Upper lobe of right lung (tissue), 1 donor: Measurements from ENCODE around the gene C2orf49. TPM values are rescaled to one million over a fixed set of nuclear protein-coding genes. Genes with fewer than 3 reads are reported as not detected.

Experiments used
- ATAC-seq: fragments of 200-7000 bp; cut with Tn5 transposase; one replicate; pipeline ENCODE4 v1.9.1; 2020; ENCODE audit warnings: mild to moderate bottlenecking, moderate library complexity
- DNase-seq: peaks from one replicate; pipeline ENCODE4 v3.0.0-alpha.2; 2020
- H3K27ac ChIP-seq: fragments of 200-600 bp; one replicate; pipeline ENCODE4 v1.8.0; 2022
- H3K27me3 ChIP-seq: fragments of 200-600 bp; one replicate; pipeline ENCODE4 v1.8.0; 2022; ENCODE audit warnings: mild to moderate bottlenecking
- H3K36me3 ChIP-seq: fragments of 200-600 bp; one replicate; pipeline ENCODE4 v1.8.0; 2022
- H3K4me1 ChIP-seq: fragments of 200-600 bp; one replicate; pipeline ENCODE4 v1.8.0; 2022
- H3K4me3 ChIP-seq: fragments of 200-600 bp; one replicate; pipeline ENCODE4 v1.8.0; 2022; ENCODE audit warnings: mild to moderate bottlenecking
- H3K9me3 ChIP-seq: fragments of 200-600 bp; one replicate; pipeline ENCODE4 v1.8.0; 2022
- CTCF ChIP-seq: fragments of 200-600 bp; IDR thresholded peaks from one replicate; pipeline ENCODE4 v1.8.0; 2022; ENCODE audit warnings: antibody characterized with exemption
- intact Hi-C: fragments of 100-400 bp; cut with DNase I; formaldehyde crosslinking; loops from one replicate; pipeline ENCODE4 v1.11.0; 2022
- total RNA-seq: library from RNA; stranded (reverse); fragmentation: NEBNext Ultra II Directional; extraction: Animal tissue kit (Norgen Biotek cat#: 25700); gene quantifications from one replicate; pipeline ENCODE4 v1.2.1, GENCODE V29; 2021
- donor health status: DM: no; HTN: yes; CAD: no; lungs with severe emphysema.

Gene C2orf49
- total RNA-seq, 1 donor from 2014 or later: 18.0 TPM

- intact Hi-C loops: no loop called here
- DNase-seq: no peak
- Histone ChIP-seq H3K4me3 (no peak overlapping the region), H3K27ac (no peak overlapping the region), H3K27me3 (no peaks in the 10 kb centered on the region), H3K36me3 (no peaks in the 10 kb centered on the region), H3K9me3 (no peaks in the 10 kb centered on the region), H3K4me1 (peaks cover 7% of the 10 kb centered on the region)
- TF ChIP-seq CTCF: no peak
- no peak for ATAC-seq
These were observed 43.8 kb downstream of the C2orf49 start for GRCh38 chr2:105381101-105381668.

DNA sequence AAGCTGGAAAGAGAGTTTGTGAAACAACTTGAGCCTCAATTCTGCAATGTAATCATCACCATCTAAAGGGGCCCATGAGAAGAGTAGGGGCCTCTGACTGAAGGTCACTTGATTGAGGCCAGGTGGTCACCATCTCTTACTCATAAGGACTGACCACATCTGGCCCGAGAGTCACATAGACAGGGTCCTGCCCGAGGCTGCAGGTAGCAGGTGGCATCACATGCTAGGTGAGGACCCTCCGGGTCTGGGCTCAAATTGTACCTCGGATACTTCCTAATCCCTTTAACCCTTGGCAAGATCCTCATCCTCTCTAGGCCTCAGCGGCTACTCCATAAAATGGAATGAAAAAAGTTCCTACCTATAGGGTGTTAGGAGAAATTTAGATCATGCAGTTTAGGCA, 44.8 kb downstream of the C2orf49 start:
- Histone ChIP-seq H3K4me1 (peaks cover 7% of the 10 kb centered on the region), H3K4me3 (no peak overlapping the region), H3K9me3 (no peaks in the 10 kb centered on the region), H3K27me3 (no peaks in the 10 kb centered on the region), H3K36me3 (no peaks in the 10 kb centered on the region), H3K27ac (no peak overlapping the region)
- intact Hi-C loops: no loop called here
- no peak for TF ChIP-seq CTCF
- ATAC-seq (no peak), DNase-seq (no peak)

DNA sequence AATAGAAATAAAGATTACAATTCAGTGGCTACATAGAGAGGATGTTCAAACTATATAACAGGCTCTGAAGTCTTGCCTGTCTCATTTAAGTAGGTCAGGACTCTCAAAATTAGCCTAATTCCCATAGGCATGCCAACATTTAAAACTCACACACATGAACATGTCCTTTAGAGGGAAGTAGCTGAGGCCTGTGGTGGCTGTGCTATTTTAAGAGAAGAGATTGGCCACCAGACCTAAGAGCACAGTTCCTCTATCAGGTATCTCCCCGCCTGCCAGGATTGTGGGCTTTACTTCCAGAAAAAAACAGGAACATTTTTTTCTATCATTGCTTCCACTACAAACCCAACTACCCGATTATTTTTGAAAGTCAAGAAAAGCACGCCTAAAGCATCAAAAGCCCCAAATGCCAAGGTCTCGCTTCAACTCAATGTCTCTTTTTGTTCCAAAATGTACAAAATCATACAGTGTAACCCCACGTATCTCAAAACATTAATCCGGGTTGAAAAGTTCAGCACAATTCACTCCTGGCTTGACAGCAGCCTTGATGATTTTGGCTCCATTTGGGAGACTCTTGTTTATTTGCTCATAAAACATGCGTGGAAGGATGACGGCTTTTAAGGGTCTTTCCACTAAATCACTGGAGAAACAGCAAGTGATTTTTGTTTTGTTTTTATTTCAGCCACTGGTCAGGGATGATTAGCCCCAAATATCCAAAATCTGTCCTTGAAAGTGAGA, 46.3 kb downstream of the C2orf49 start:
- DNase-seq (no peak), ATAC-seq (peak; percentile 53)
- no peaks in the 10 kb centered on the region for H3K36me3 ChIP-seq
- no peaks in the 10 kb centered on the region for H3K27me3 ChIP-seq
- intact Hi-C loops: no loop called here
- no peak for TF ChIP-seq CTCF
- H3K27ac ChIP-seq: no peak overlapping the region
- H3K9me3 ChIP-seq: no peaks in the 10 kb centered on the region
- peaks cover 8% of the 10 kb centered on the region for H3K4me1 ChIP-seq
- H3K4me3 ChIP-seq: no peak overlapping the region

- peaks cover 10% of the 10 kb centered on the region for H3K4me1 ChIP-seq
- DNase-seq: no peak
- no peaks in the 10 kb centered on the region for H3K9me3 ChIP-seq
- no peak for ATAC-seq
- no peak overlapping the region for H3K27ac ChIP-seq
- H3K4me3 ChIP-seq: no peak overlapping the region
- H3K36me3 ChIP-seq: no peaks in the 10 kb centered on the region
- TF ChIP-seq CTCF: no peak
- intact Hi-C loops: no loop called here
- H3K27me3 ChIP-seq: no peaks in the 10 kb centered on the region
These were observed 46.9 kb downstream of the C2orf49 start for GRCh38 chr2:105384216-105384615.

DNA sequence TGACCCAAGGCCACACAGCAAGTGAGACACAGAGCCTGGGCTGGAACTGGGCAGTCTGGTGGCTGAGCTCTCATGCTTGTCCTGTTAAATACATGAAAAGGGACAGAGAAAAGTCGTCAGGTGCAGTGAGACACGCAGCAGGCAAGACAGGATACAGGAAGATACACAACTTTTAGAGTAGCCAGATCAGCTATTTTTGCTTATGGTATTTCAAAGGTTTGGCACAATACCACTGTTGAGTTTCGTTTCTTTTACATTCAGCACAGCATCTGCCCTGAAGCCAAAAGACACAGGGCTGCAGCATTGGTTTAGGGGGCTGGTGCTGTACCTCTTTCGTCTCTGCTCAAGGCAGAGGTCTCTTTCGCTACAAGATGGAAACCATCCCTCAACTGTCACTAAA, 47.5 kb downstream of the C2orf49 start:
- Histone ChIP-seq H3K4me3 (no peak overlapping the region), H3K9me3 (no peaks in the 10 kb centered on the region), H3K27me3 (no peaks in the 10 kb centered on the region), H3K27ac (no peak overlapping the region), H3K36me3 (no peaks in the 10 kb centered on the region), H3K4me1 (peaks cover 10% of the 10 kb centered on the region)
- intact Hi-C loops: no loop called here
- TF ChIP-seq CTCF: no peak
- DNase-seq (no peak), ATAC-seq (no peak)
